HCT116 (cell line): ENCODE measurements around the gene CFAP45. TPM values are rescaled to one million over a fixed set of nuclear protein-coding genes. Genes with fewer than 3 reads are reported as not detected.

Experiments used
- ATAC-seq: fragments of 200-7000 bp; cut with Tn5 transposase; 2 replicates; pipeline ENCODE4 v1.9.1; 2020; ENCODE audit warnings: mild to moderate bottlenecking, moderate library complexity
- BruUV-seq: library from RNA; stranded (reverse); fragments of 400-500 nt; replicated peaks from 2 replicates; lab custom pipeline; 2021; lab: Mats Ljungman, UMichigan
- CTCF ChIA-PET: fragments of 300-600 bp; sonication (Branson Sonifier 250); formaldehyde crosslinking; loops from one replicate; lab custom pipeline; 2021; ENCODE audit warnings: antibody characterized with exemption; lab: Charles Lee
- POLR2A ChIA-PET: fragments of 300-600, 350-600 bp; sonication (Branson Sonifier 250); formaldehyde crosslinking; loops from one replicate; lab custom pipeline; 2021; ENCODE audit warnings: antibody characterized with exemption; lab: Charles Lee
- RAD21 ChIA-PET, 2 experiments: fragments of 300-600 bp; sonication (Branson Sonifier 250); formaldehyde crosslinking; loops; one replicate each; lab custom pipeline; 2023; ENCODE audit warnings: low total read pairs in 2 of 2; ENCODE audit not compliant: uncharacterized antibody in 2 of 2, unreplicated experiment in 2 of 2, low non-redundant PET in 1 of 2; lab: Charles Lee
- DNase-seq: peaks from one replicate; pipeline ENCODE4 v3.0.0-alpha.2; 2010; ENCODE audit warnings: low read depth, low spot score
- H2AFZ ChIP-seq: fragments of 200-600 bp; shearing (Covaris generic), sonication (generic); 2 replicates; pipeline ENCODE4 v1.6.1; 2017; ENCODE audit warnings: low read depth, mixed run types, mixed read lengths, antibody characterized with exemption, low read length; ENCODE audit not compliant: poor library complexity, severe bottlenecking
- H3K27ac ChIP-seq: 2 replicates; pipeline ENCODE4 v1.5.1; 2012; ENCODE audit warnings: low read depth, low read length
- H3K27me3 ChIP-seq: fragments of 200-600 bp; sonication (generic); 2 replicates; pipeline ENCODE4 v1.6.1; 2016; ENCODE audit warnings: mixed run types, low read length, mixed read lengths; ENCODE audit not compliant: insufficient read depth
- H3K36me3 ChIP-seq, 2 experiments: fragments of 200-500 bp in 1 of 2; fragments of 200-600 bp in 1 of 2; sonication (Bioruptor generic) in 1 of 2; sonication (generic) in 1 of 2; 2 replicates each; pipeline versions ENCODE4 v1.5.1 to v1.6.1; 2014 to 2016; ENCODE audit warnings: low read length in 2 of 2, inconsistent platforms in 1 of 2, mixed read lengths in 1 of 2, mixed run types in 1 of 2; ENCODE audit not compliant: insufficient read depth in 2 of 2, control insufficient read depth in 1 of 2
- H3K4me1 ChIP-seq, 2 experiments: fragments of 200-600 bp in 1 of 2; sonication (generic) in 1 of 2; 2 replicates each; pipeline versions ENCODE4 v1.5.1 to v1.6.1; 2012 to 2017; ENCODE audit warnings: low read length in 2 of 2, inconsistent platforms in 1 of 2, mild to moderate bottlenecking in 1 of 2, mixed read lengths in 1 of 2, mixed run types in 1 of 2, moderate library complexity in 1 of 2; ENCODE audit not compliant: insufficient read depth in 2 of 2, control insufficient read depth in 1 of 2
- H3K4me2 ChIP-seq: fragments of 200-600 bp; sonication (generic); 2 replicates; pipeline ENCODE4 v1.6.1; 2017; ENCODE audit warnings: mixed run types, low read length, mixed read lengths
- H3K4me3 ChIP-seq, 2 experiments: fragments of 200-600 bp in 1 of 2; sonication (generic) in 1 of 2; replicated peaks in 1 of 2; 2 replicates each; pipeline ENCODE4 v1.5.1; 2011 to 2016; ENCODE audit warnings: low read length in 2 of 2, control low read depth in 1 of 2, low read depth in 1 of 2, mild to moderate bottlenecking in 1 of 2, mixed read lengths in 1 of 2, mixed run types in 1 of 2
- H3K79me2 ChIP-seq: fragments of 200-600 bp; sonication (generic); 2 replicates; pipeline ENCODE4 v1.6.1; 2017; ENCODE audit warnings: mild to moderate bottlenecking, mixed run types, low read length, moderate library complexity, mixed read lengths; ENCODE audit not compliant: insufficient read depth
- H3K9ac ChIP-seq: fragments of 200-600 bp; sonication (generic); 2 replicates; pipeline ENCODE4 v1.6.1; 2016; ENCODE audit warnings: low read length, mixed read lengths
- H3K9me2 ChIP-seq: fragments of 200-600 bp; sonication (generic), shearing (Covaris generic); 2 replicates; pipeline ENCODE4 v1.6.1; 2017; ENCODE audit warnings: mixed run types, mild to moderate bottlenecking, moderate library complexity; ENCODE audit not compliant: insufficient read depth
- H3K9me3 ChIP-seq, 2 experiments: fragments of 200-500 bp in 1 of 2; fragments of 200-600 bp in 1 of 2; sonication (Bioruptor generic) in 1 of 2; sonication (generic) in 1 of 2; 2 replicates each; pipeline ENCODE4 v1.6.1; 2014 to 2017; ENCODE audit warnings: low read length in 2 of 2, mixed read lengths in 2 of 2, inconsistent platforms in 1 of 2, low read depth in 1 of 2, mild to moderate bottlenecking in 1 of 2, mixed run types in 1 of 2, moderate library complexity in 1 of 2; ENCODE audit not compliant: control insufficient read depth in 1 of 2, insufficient read depth in 1 of 2
- H4K20me1 ChIP-seq: fragments of 200-600 bp; sonication (generic), shearing (Covaris generic); 2 replicates; pipeline ENCODE4 v1.6.1; 2017; ENCODE audit warnings: mixed run types, mild to moderate bottlenecking, moderate library complexity; ENCODE audit not compliant: insufficient read depth
- CBX3 ChIP-seq: IDR thresholded peaks from 2 replicates; pipeline ENCODE4 v1.6.1; 2012; ENCODE audit warnings: low read depth
- ELF1 ChIP-seq: IDR thresholded peaks from 2 replicates; pipeline ENCODE4 v1.6.1; 2012; ENCODE audit warnings: low read depth, borderline replicate concordance
- EZH2phosphoT487 ChIP-seq: fragments of 200-600 bp; IDR thresholded peaks from 2 replicates; pipeline ENCODE4 v1.6.1; 2018; ENCODE audit warnings: antibody characterized with exemption, borderline replicate concordance
- TCF7L2 ChIP-seq: IDR thresholded peaks from 2 replicates; pipeline ENCODE4 v1.7.0; 2011; ENCODE audit warnings: borderline replicate concordance, inconsistent platforms; ENCODE audit not compliant: insufficient read depth, insufficient read length; ENCODE audit errors: extremely low read depth
- intact Hi-C: fragments of 100-400 bp; cut with micrococcal nuclease; formaldehyde crosslinking; loops from 2 replicates; pipeline ENCODE4 v1.10.0; 2022
- total RNA-seq: library from RNA; stranded (reverse); gene quantifications from one replicate; pipeline ENCODE4 v1.2.1, GENCODE V29; 2021; ENCODE audit not compliant: unreplicated experiment
- TF ChIP-seq, protein P1 (sequence below): IDR thresholded peaks from 2 replicates; pipeline ENCODE4 v1.6.1; 2012; ENCODE audit warnings: low read depth
- TF ChIP-seq, protein P2 (sequence below): IDR thresholded peaks from 2 replicates; pipeline ENCODE4 v1.6.1; 2012

Gene CFAP45
- total RNA-seq, 1 experiment from 2014 or later = 0.59 TPM

DNA sequence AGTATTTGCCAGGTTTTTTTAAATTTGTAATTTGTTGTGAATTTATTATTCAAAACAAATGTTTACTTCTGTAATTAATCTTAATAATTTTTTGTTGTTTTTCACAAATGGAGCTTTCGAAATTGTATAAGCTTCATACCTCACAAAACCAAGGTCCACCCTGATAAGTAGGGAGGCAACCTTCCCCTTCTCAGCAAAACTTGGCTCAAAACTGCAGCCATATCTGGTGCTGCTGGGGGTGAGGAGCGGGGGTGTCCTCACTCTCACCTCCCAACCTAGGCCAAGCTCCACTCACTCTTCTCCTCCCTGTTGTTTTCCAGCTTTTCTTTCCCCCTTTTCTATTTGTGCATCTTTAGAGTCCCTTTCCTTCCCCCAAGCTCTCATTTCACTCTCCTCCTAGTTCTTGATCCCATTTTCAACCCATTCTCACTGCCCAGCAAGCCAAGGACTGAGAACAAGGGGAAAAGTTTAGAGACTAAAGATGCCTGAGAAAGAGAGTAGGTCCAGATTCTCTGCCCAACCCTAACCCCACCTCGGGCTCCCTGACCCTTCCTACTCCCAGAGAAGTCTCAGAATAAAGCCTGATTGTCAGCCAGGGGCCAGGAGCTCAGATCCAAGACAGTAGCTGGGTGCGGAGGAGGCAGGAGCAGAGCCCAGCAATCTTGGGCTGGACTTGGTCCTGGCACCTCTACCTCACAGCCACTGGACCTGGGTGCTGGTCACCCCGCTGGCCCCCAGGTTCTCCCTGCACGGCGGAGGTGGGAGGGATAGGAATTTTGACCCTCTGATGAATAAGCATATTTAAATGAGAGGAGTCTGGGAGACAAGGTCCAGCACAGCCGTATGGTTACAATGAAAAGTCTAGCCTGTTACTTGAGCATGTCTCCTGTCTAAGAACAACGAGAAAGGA is 8.3 kb upstream of the CFAP45 start:
- TF ChIP-seq TCF7L2 (no peak), ELF1 (no peak), EZH2phosphoT487 (no peak), CBX3 (no peak)
- TF ChIP-seq, protein P1, sequence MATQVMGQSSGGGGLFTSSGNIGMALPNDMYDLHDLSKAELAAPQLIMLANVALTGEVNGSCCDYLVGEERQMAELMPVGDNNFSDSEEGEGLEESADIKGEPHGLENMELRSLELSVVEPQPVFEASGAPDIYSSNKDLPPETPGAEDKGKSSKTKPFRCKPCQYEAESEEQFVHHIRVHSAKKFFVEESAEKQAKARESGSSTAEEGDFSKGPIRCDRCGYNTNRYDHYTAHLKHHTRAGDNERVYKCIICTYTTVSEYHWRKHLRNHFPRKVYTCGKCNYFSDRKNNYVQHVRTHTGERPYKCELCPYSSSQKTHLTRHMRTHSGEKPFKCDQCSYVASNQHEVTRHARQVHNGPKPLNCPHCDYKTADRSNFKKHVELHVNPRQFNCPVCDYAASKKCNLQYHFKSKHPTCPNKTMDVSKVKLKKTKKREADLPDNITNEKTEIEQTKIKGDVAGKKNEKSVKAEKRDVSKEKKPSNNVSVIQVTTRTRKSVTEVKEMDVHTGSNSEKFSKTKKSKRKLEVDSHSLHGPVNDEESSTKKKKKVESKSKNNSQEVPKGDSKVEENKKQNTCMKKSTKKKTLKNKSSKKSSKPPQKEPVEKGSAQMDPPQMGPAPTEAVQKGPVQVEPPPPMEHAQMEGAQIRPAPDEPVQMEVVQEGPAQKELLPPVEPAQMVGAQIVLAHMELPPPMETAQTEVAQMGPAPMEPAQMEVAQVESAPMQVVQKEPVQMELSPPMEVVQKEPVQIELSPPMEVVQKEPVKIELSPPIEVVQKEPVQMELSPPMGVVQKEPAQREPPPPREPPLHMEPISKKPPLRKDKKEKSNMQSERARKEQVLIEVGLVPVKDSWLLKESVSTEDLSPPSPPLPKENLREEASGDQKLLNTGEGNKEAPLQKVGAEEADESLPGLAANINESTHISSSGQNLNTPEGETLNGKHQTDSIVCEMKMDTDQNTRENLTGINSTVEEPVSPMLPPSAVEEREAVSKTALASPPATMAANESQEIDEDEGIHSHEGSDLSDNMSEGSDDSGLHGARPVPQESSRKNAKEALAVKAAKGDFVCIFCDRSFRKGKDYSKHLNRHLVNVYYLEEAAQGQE = no peak
- TF ChIP-seq, protein P2, sequence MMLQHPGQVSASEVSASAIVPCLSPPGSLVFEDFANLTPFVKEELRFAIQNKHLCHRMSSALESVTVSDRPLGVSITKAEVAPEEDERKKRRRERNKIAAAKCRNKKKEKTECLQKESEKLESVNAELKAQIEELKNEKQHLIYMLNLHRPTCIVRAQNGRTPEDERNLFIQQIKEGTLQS = no peak

More for the DNA sequence above, 8.3 kb upstream of the CFAP45 start:
- no peak for DNase-seq
- no peak overlapping the region for H3K9ac ChIP-seq
- H3K4me2 ChIP-seq = no peak overlapping the region
- no peaks in the 10 kb centered on the region for H3K79me2 ChIP-seq
- CTCF ChIA-PET = interaction anchor here (0.9 to 1.5 kb wide), 2 partner anchors 98 to 99 kb away, joined by 3 read pairs; no protein-coding TSS in a partner anchor
- no peaks in the 10 kb centered on the region for H4K20me1 ChIP-seq
- no peak overlapping the region for H2AFZ ChIP-seq
- no TSS peak for BruUV-seq
- POLR2A ChIA-PET = no interaction called here
- peaks cover 15 to 33% of the 10 kb centered on the region in 2 experiments for H3K4me1 ChIP-seq
- H3K27me3 ChIP-seq = no peaks in the 10 kb centered on the region
- H3K9me3 ChIP-seq = no peaks in the 10 kb centered on the region; a peak in 1 of 4 replicates
- H3K27ac ChIP-seq = no peak overlapping the region
- ATAC-seq = no peak
- no peaks in the 10 kb centered on the region for H3K9me2 ChIP-seq
- RAD21 ChIA-PET = no interaction called here
- no peaks in the 10 kb centered on the region for H3K36me3 ChIP-seq
- no peak overlapping the region for H3K4me3 ChIP-seq
- intact Hi-C loops = no loop called here
